Progenitor cell of endocrine pancreas (in vitro differentiated cells): ENCODE results near the gene WBP2NL. TPM values are rescaled to one million over a fixed set of nuclear protein-coding genes. Genes with fewer than 3 reads are reported as not detected.

ENCODE experiments used
- DNase-seq: peaks from one replicate; pipeline ENCODE4 v3.0.0; 2021; ENCODE audit warnings: low spot score; ENCODE audit not compliant: unreplicated experiment
- H3K27ac Mint-ChIP-seq: 2 replicates; pipeline ENCODE4 v1.8.0; 2021; ENCODE audit warnings: mild to moderate bottlenecking, moderate library complexity, mixed read lengths
- H3K27me3 Mint-ChIP-seq: 2 replicates; pipeline ENCODE4 v1.8.0; 2021; ENCODE audit warnings: mixed read lengths
- H3K36me3 Mint-ChIP-seq: 2 replicates; pipeline ENCODE4 v1.8.0; 2022; ENCODE audit warnings: mixed read lengths; ENCODE audit not compliant: insufficient read depth
- H3K4me1 Mint-ChIP-seq: 2 replicates; pipeline ENCODE4 v1.8.0; 2021; ENCODE audit warnings: low read depth, mixed read lengths
- H3K4me3 Mint-ChIP-seq: 2 replicates; pipeline ENCODE4 v1.8.0; 2021; ENCODE audit warnings: low read depth, mild to moderate bottlenecking, moderate library complexity, mixed read lengths
- H3K9me3 Mint-ChIP-seq: 2 replicates; pipeline ENCODE4 v1.8.0; 2021; ENCODE audit warnings: low read depth, mixed read lengths
- total RNA-seq: library from RNA; stranded (reverse); gene quantifications from 2 replicates; pipeline ENCODE4 v1.2.1, GENCODE V29; 2021
- TF ChIP-seq, protein P1 (sequence below): fragments of 200-600 bp; sonication (generic); IDR thresholded peaks from one replicate; pipeline ENCODE4 v1.5.0; 2021; ENCODE audit warnings: antibody characterized with exemption, mild to moderate bottlenecking; ENCODE audit not compliant: unreplicated experiment

Gene WBP2NL
- total RNA-seq, 1 donor from 2014 or later = not detected

DNA sequence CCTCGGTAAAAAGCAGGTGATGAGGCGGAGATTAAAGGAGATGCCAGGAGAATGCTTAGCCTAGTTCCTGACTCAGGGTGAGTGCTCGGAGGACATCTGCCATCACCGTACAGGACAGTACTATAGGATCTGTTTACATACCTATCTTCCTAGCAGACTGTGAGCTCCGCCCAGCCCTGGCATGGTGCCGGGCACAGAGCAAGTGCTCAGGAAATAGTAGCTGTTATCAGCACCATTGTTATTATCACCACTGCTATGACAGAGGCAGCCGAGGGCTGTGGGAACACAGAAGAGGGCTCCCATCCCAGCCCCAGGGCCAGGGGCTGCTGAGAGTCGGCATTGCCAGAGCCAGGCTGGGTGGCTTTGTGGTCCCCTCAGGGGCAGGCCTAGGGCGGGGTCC is 30.0 kb upstream of the WBP2NL start:
- Mint-ChIP-seq H3K4me1 (no peaks in the 10 kb centered on the region), H3K36me3 (no peaks in the 10 kb centered on the region), H3K9me3 (no peaks in the 10 kb centered on the region), H3K4me3 (no peak overlapping the region), H3K27me3 (peaks cover 26% of the 10 kb centered on the region), H3K27ac (no peak overlapping the region)
- DNase-seq = no peak
- TF ChIP-seq, protein P1, sequence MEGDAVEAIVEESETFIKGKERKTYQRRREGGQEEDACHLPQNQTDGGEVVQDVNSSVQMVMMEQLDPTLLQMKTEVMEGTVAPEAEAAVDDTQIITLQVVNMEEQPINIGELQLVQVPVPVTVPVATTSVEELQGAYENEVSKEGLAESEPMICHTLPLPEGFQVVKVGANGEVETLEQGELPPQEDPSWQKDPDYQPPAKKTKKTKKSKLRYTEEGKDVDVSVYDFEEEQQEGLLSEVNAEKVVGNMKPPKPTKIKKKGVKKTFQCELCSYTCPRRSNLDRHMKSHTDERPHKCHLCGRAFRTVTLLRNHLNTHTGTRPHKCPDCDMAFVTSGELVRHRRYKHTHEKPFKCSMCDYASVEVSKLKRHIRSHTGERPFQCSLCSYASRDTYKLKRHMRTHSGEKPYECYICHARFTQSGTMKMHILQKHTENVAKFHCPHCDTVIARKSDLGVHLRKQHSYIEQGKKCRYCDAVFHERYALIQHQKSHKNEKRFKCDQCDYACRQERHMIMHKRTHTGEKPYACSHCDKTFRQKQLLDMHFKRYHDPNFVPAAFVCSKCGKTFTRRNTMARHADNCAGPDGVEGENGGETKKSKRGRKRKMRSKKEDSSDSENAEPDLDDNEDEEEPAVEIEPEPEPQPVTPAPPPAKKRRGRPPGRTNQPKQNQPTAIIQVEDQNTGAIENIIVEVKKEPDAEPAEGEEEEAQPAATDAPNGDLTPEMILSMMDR = no peak

DNA sequence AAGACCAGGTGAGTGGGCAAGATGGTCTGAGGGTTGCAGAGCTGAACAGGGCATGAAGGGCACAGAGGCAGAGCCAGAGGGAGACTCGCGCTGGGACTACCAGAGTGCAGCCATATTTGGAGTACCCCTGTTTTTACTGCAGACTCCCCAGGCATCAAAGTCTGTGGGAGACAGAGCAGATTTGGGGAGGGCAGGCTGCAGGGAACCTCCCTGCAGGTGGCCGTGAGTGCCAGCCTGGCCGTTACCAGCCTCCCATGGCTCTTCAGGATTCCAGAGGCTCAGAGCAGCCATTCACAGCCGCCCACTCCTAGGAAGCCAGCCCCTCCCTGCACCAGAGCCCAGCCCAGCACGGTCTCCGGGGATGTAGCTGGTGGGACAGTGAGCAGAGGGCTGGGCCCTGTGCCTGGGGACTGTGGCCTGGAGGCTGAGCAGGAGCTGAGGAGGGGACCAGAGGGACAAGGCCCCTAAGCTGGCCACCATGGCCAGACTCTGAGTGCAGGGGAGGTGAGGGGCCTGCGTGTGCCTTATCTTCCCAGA is 29.4 kb upstream of the WBP2NL start, which contains the start of gene SEPTIN3:
TSS of gene SEPTIN3 (plus strand) at position 334 of the 537 bp plus-strand sequence. CDS start 2,050 bp downstream, outside the sequence.
- Mint-ChIP-seq H3K27ac (peak within 1 kb of the TSS; percentile 37), H3K36me3 (no peaks in the 10 kb centered on the region), H3K9me3 (no peaks in the 10 kb centered on the region), H3K4me1 (no peaks in the 10 kb centered on the region), H3K27me3 (peaks cover 23% of the 10 kb centered on the region), H3K4me3 (no peak within 1 kb of the TSS)
- no peak for DNase-seq
- TF ChIP-seq, protein P1 = no peak

DNA sequence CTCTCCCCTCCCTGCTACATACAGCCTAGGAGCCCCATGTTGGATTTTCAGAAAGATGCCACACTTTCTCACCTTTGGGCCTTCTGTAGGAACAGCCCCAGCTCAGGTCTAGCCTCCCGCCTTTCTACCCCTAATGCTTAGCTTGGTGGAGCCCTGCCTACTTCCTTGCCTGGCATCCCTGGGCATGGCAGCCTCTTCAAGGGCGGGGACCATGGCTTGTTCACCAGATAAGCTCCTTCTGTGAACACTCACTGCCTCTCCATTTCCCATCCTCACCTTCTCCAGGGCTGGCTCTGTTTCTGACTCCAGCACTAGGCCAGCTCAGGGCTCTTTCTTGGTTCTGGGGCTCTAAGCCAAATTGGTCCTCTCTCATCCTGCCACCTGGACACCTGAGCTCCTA is 28.0 kb upstream of the WBP2NL start:
- DNase-seq = no peak
- Mint-ChIP-seq H3K9me3 (no peaks in the 10 kb centered on the region), H3K27ac (no peak overlapping the region), H3K4me1 (no peaks in the 10 kb centered on the region), H3K36me3 (no peaks in the 10 kb centered on the region), H3K27me3 (peaks cover 35% of the 10 kb centered on the region), H3K4me3 (no peak overlapping the region)
- TF ChIP-seq, protein P1 = no peak

DNA sequence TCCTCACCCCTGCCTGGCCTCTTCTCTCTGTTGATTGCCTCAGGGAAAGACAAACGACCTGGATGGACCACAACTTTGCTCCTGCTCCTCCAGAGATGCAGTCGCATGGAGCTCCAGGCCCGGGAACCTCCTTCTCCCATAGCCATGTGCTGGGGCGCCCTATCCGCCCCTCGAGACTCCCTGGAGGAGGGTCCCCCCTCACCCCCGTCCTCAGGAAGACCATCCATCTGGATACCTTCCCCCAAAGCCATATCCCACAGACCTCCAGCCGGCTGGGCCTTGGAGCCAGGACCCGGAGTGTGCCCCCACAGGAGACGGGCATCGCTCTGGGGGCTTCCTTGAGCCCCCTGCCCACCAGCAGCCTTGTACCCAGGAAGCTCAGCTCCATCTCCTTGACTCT is 27.2 kb upstream of the WBP2NL start:
- Mint-ChIP-seq H3K9me3 (no peaks in the 10 kb centered on the region), H3K36me3 (no peaks in the 10 kb centered on the region), H3K4me3 (no peak overlapping the region), H3K27me3 (peaks cover 42% of the 10 kb centered on the region), H3K4me1 (peaks cover 4% of the 10 kb centered on the region), H3K27ac (no peak overlapping the region)
- DNase-seq = no peak
- TF ChIP-seq, protein P1 = no peak

DNA sequence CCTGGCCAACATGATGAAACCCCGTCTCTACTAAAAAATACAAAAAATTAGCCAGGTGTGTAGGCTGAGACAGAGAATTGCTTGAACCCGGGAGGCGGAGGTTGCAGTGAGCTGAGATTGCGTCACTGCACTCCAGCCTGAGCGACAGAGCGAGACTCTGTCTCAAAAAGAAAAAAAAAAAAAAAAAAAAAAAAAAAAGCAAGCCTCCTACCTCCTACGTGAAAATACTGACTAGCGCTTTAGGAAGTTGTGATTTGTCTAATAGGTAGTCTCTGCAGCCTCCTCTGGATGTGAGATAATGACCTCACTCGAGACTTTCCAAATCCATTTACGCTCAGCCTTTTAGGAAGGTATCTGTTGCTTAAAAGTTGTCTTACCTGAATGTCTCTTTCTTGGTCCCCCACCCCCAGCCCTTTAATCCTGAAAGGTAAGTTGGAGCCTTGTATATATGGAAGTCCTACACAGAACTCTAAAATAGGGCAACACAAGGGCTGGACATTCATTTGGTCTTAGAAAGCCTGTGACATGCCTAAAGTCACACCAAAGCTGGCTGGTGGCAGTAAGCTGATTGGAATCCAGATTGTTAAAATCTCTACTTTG is 23.8 kb upstream of the WBP2NL start:
- Mint-ChIP-seq H3K4me3 (no peak overlapping the region), H3K27ac (no peak overlapping the region), H3K9me3 (no peaks in the 10 kb centered on the region), H3K27me3 (peaks cover 47% of the 10 kb centered on the region), H3K36me3 (no peaks in the 10 kb centered on the region), H3K4me1 (peaks cover 12% of the 10 kb centered on the region)
- TF ChIP-seq, protein P1 = no peak
- DNase-seq = no peak
